SH-SY5Y (cell line): ENCODE results near the gene FBXL7.

Source experiments
- GATA2 ChIP-seq: IDR thresholded peaks from 2 replicates; pipeline ENCODE4 v1.6.1; 2011; ENCODE audit warnings: mild to moderate bottlenecking, low read depth, low read length
- GATA3 ChIP-seq: IDR thresholded peaks from 2 replicates; pipeline ENCODE4 v1.6.1; 2011; ENCODE audit warnings: low read depth, mild to moderate bottlenecking, low read length, moderate library complexity

DNA sequence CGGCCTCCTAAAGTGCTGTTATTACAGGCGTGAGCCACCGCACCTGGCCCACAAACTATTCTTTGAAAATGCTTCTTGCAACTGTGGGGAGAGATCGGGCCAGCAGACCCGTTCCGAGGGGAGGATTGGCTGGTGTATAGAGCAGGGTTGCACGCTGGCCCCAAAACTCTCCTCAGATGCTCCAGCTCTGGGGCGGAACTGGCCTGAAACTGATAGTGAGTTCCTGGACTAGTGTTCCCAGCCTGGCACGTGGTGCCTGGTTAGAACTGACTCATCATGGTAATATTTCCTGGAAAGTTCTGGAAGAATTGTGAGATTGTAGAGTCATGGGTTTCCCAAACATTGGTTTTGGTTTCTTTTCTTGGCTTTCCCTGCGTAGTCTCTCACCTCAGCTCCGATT is 120.5 kb downstream of the FBXL7 start:
- TF ChIP-seq GATA3 = no peak
- no peak for TF ChIP-seq GATA2
